ENCODE results near the gene ADAMTS15. TPM values are rescaled to one million over a fixed set of nuclear protein-coding genes. Genes with fewer than 3 reads are reported as not detected.

ADAMTS15 gene
- total RNA-seq, 2 experiments from 2014 or later: not detected

GRCh38 chr11:130487924-130488815 is 39.7 kb downstream of the ADAMTS15 start:
- BruUV-seq (replicated peaks): no TSS peak
- no peak for DNase-seq (ENCODE audit: low spot score)
- ChIA-PET POLR2A (interaction anchor here (0.5 kb wide), 1 partner anchor 11 kb away, joined by 3 read pairs; no protein-coding TSS in a partner anchor), CTCF (ENCODE audit: unreplicated experiment) (no interaction called here)
- Histone ChIP-seq H3K9me3 (ENCODE audit: low read length) (no peaks in the 10 kb centered on the region), H3K4me2 (ENCODE audit: low read length) (no peak overlapping the region), H4K20me1 (ENCODE audit: insufficient read depth, low read length) (no peaks in the 10 kb centered on the region), H3K4me1 (ENCODE audit: insufficient read depth, low read length, poor library complexity, severe bottlenecking) (no peaks in the 10 kb centered on the region), H3K27ac (ENCODE audit: low read depth, low read length, poor library complexity, severe bottlenecking) (no peak overlapping the region), H3K4me3 (ENCODE audit: low read depth, low read length, poor library complexity, severe bottlenecking) (no peak overlapping the region), H3K9me2 (ENCODE audit: insufficient read depth, low read length) (no peaks in the 10 kb centered on the region), H3K79me2 (ENCODE audit: insufficient read depth, low read depth, low read length) (no peaks in the 10 kb centered on the region), H3K36me3 (ENCODE audit: insufficient read depth, low read length) (no peaks in the 10 kb centered on the region), H2AFZ (ENCODE audit: low read length) (no peak overlapping the region)
- intact Hi-C loops (cut with micrococcal nuclease; ENCODE audit: unreplicated experiment): no loop called here
- no peak for TF ChIP-seq EZH2phosphoT487 (IDR thresholded peaks at IDR 0.05; ENCODE audit: borderline replicate concordance, low read depth, low read length)
- no peak for TF ChIP-seq CTCF (conservative IDR thresholded peaks at IDR 0.05; ENCODE audit: low read length)

GRCh38 chr11:130488848-130489584 is 40.6 kb downstream of the ADAMTS15 start:
- H4K20me1 ChIP-seq (ENCODE audit: insufficient read depth, low read length): no peaks in the 10 kb centered on the region
- no TSS peak for BruUV-seq (replicated peaks)
- no peaks in the 10 kb centered on the region for H3K9me2 ChIP-seq (ENCODE audit: insufficient read depth, low read length)
- no peaks in the 10 kb centered on the region for H3K36me3 ChIP-seq (ENCODE audit: insufficient read depth, low read length)
- CTCF ChIA-PET (ENCODE audit: unreplicated experiment): no interaction called here
- H2AFZ ChIP-seq (ENCODE audit: low read length): no peak overlapping the region
- DNase-seq (ENCODE audit: low spot score): no peak
- H3K4me3 ChIP-seq (ENCODE audit: low read depth, low read length, poor library complexity, severe bottlenecking): no peak overlapping the region
- H3K4me2 ChIP-seq (ENCODE audit: low read length): no peak overlapping the region
- no peaks in the 10 kb centered on the region for H3K4me1 ChIP-seq (ENCODE audit: insufficient read depth, low read length, poor library complexity, severe bottlenecking)
- H3K9me3 ChIP-seq (ENCODE audit: low read length): no peaks in the 10 kb centered on the region
- TF ChIP-seq CTCF (conservative IDR thresholded peaks at IDR 0.05; ENCODE audit: low read length) (no peak), EZH2phosphoT487 (IDR thresholded peaks at IDR 0.05; ENCODE audit: borderline replicate concordance, low read depth, low read length) (no peak)
- no peaks in the 10 kb centered on the region for H3K79me2 ChIP-seq (ENCODE audit: insufficient read depth, low read depth, low read length)
- intact Hi-C loops (cut with micrococcal nuclease; ENCODE audit: unreplicated experiment): no loop called here
- POLR2A ChIA-PET: no interaction called here
- no peak overlapping the region for H3K27ac ChIP-seq (ENCODE audit: low read depth, low read length, poor library complexity, severe bottlenecking)
